H1 (cell line): ENCODE measurements around the gene FAM184B.

Experiments used
- CBX5 ChIP-seq: fragments of 300-800, 300-1000 bp; sonication (generic); IDR thresholded peaks from 2 replicates; pipeline ENCODE4 v1.7.1; 2016; ENCODE audit warnings: antibody characterized with exemption, low read length, low read depth
- EZH2 ChIP-seq: fragments of 200-600 bp; sonication (generic); IDR thresholded peaks from 2 replicates; pipeline ENCODE4 v1.7.1; 2012; ENCODE audit warnings: low read depth, mild to moderate bottlenecking, moderate library complexity, low read length, inconsistent platforms; ENCODE audit not compliant: severe bottlenecking
- JUN ChIP-seq: IDR thresholded peaks from 2 replicates; pipeline ENCODE4 v1.6.1; 2011; ENCODE audit warnings: low read depth, mild to moderate bottlenecking, improper control_type of control experiment, low read length
- KDM1A ChIP-seq: fragments of 200-600, 300-600 bp; sonication (generic); IDR thresholded peaks from 2 replicates; pipeline ENCODE4 v1.7.1; 2016; ENCODE audit warnings: mild to moderate bottlenecking, low read length, borderline replicate concordance
- PHF8 ChIP-seq: fragments of 200-600 bp; sonication (generic); conservative IDR thresholded peaks from 2 replicates; pipeline ENCODE4 v1.7.1; 2012; ENCODE audit warnings: low read depth, mild to moderate bottlenecking, inconsistent platforms, low read length, moderate library complexity
- POLR2A ChIP-seq, 2 experiments: IDR thresholded peaks; 1 replicate in 1 of 2; 2 replicates in 1 of 2; pipeline ENCODE4 v1.6.1; 2011; ENCODE audit warnings: low read depth in 2 of 2, low read length in 2 of 2, mild to moderate bottlenecking in 2 of 2; ENCODE audit errors: control extremely low read depth in 1 of 2
- RAD21 ChIP-seq, 2 experiments: IDR thresholded peaks in 1 of 2; conservative IDR thresholded peaks in 1 of 2; 2 replicates each; pipeline ENCODE4 v1.6.1; 2011; ENCODE audit warnings: low read depth in 2 of 2, low read length in 2 of 2, improper control_type of control experiment in 1 of 2, inconsistent platforms in 1 of 2, mild to moderate bottlenecking in 1 of 2, moderate library complexity in 1 of 2
- RFX5 ChIP-seq: IDR thresholded peaks from 2 replicates; pipeline ENCODE4 v1.6.1; 2011; ENCODE audit warnings: low read depth, low read length, improper control_type of control experiment, borderline replicate concordance
- SIN3A ChIP-seq, 2 experiments: IDR thresholded peaks in 1 of 2; conservative IDR thresholded peaks in 1 of 2; 2 replicates each; pipeline ENCODE4 v1.6.1; 2011 to 2012; ENCODE audit warnings: low read length in 2 of 2, improper control_type of control experiment in 1 of 2, low read depth in 1 of 2, mild to moderate bottlenecking in 1 of 2
- SP2 ChIP-seq: IDR thresholded peaks from 2 replicates; pipeline ENCODE4 v1.6.1; 2012; ENCODE audit warnings: mild to moderate bottlenecking, low read length, inconsistent platforms
- SRF ChIP-seq: IDR thresholded peaks from 2 replicates; pipeline ENCODE4 v1.6.1; 2011; ENCODE audit warnings: mild to moderate bottlenecking, low read depth, low read length, moderate library complexity
- SUZ12 ChIP-seq: fragments of 200-600 bp; sonication (generic); IDR thresholded peaks from 2 replicates; pipeline ENCODE4 v1.6.1; 2012; ENCODE audit warnings: mild to moderate bottlenecking, inconsistent platforms, low read length, moderate library complexity, mixed read lengths
- ZNF274 ChIP-seq: IDR thresholded peaks from 2 replicates; pipeline ENCODE4 v1.7.0; 2012; ENCODE audit warnings: low read length, borderline replicate concordance; ENCODE audit errors: extremely low read depth
- TF ChIP-seq, protein P1 (sequence below), 3 experiments: IDR thresholded peaks; 1 replicate in 2 of 3; 2 replicates in 1 of 3; pipeline versions ENCODE4 v1.5.1 to v1.6.1; 2011; ENCODE audit warnings: low read length in 3 of 3, mild to moderate bottlenecking in 3 of 3, inconsistent platforms in 2 of 3, low read depth in 1 of 3, moderate library complexity in 1 of 3; ENCODE audit not compliant: insufficient read depth in 1 of 3; ENCODE audit errors: control extremely low read depth in 1 of 3

DNA sequence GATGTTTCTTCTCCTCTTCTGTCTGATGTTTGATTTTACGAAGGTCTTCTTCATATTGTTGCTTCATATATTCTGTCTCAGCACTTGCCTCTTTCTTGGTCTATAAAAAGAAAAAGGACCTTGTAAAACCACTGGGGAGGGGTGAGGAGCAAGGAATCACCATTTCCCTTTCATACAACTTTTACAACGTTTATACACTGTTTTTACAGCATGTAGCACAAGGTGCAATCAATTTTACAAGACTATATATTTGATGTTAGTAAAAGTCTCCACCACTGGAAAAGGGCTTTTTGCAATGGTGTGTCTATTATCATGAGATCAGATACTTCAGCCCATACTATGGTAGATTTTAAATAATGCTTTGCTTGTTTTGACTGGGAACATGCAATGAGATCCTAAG, 76.3 kb downstream of the FAM184B start:
- TF ChIP-seq JUN, result no peak
- TF ChIP-seq RAD21 (IDR thresholded peaks at IDR 0.05 in 1 of 2, conservative IDR thresholded peaks at IDR 0.05 in 1 of 2; ENCODE audit: low read depth in 2 of 2, low read length in 2 of 2), result no peak
- no peak for TF ChIP-seq KDM1A
- no peak for TF ChIP-seq SRF
- TF ChIP-seq RFX5, result no peak
- TF ChIP-seq EZH2, result no peak
- TF ChIP-seq, protein P1, sequence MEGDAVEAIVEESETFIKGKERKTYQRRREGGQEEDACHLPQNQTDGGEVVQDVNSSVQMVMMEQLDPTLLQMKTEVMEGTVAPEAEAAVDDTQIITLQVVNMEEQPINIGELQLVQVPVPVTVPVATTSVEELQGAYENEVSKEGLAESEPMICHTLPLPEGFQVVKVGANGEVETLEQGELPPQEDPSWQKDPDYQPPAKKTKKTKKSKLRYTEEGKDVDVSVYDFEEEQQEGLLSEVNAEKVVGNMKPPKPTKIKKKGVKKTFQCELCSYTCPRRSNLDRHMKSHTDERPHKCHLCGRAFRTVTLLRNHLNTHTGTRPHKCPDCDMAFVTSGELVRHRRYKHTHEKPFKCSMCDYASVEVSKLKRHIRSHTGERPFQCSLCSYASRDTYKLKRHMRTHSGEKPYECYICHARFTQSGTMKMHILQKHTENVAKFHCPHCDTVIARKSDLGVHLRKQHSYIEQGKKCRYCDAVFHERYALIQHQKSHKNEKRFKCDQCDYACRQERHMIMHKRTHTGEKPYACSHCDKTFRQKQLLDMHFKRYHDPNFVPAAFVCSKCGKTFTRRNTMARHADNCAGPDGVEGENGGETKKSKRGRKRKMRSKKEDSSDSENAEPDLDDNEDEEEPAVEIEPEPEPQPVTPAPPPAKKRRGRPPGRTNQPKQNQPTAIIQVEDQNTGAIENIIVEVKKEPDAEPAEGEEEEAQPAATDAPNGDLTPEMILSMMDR (IDR thresholded peaks at IDR 0.05; ENCODE audit: control extremely low read depth in 1 of 3, insufficient read depth in 1 of 3, low read depth in 1 of 3, low read length in 3 of 3), result no peak
- TF ChIP-seq SP2, result no peak
- TF ChIP-seq SUZ12, result no peak
- no peak for TF ChIP-seq ZNF274
- no peak for TF ChIP-seq PHF8
- TF ChIP-seq POLR2A (IDR thresholded peaks at IDR 0.05; ENCODE audit: control extremely low read depth in 1 of 2, low read depth in 2 of 2, low read length in 2 of 2), result no peak
- TF ChIP-seq CBX5, result no peak
- TF ChIP-seq SIN3A (conservative IDR thresholded peaks at IDR 0.05 in 1 of 2, IDR thresholded peaks at IDR 0.05 in 1 of 2; ENCODE audit: low read depth in 1 of 2, low read length in 2 of 2), result no peak
